Midbrain (tissue), 1 donor: ENCODE data around the gene GABRG1.

Experiments used
- DNase-seq: peaks from one replicate; lab custom pipeline; 2025; lab: John Stamatoyannopoulos, UW

The GABRG1 gene

GRCh38 chr4:46123913-46124755 lies at the start of gene GABRG1:
GABRG1 (minus strand) TSS chr4:46124054; CDS start chr4:46123913, 141 bp downstream.
- peak; percentile 56 for DNase-seq

- DNase-seq: no peak
Observed at GRCh38 chr4:46146993-46147392, 23.1 kb upstream of the GABRG1 start.

GRCh38 chr4:46131498-46132057 lies 7.7 kb upstream of the GABRG1 start:
- DNase-seq: no peak

- peak; percentile 58 for DNase-seq
Observed at GRCh38 chr4:46124773-46125413, 1.0 kb upstream of the GABRG1 start.

GRCh38 chr4:46081674-46082073 lies 42.2 kb downstream of the GABRG1 start:
- DNase-seq: no peak

GRCh38 chr4:46081248-46081647 lies 42.6 kb downstream of the GABRG1 start:
- DNase-seq: no peak

- no peak for DNase-seq
Observed at GRCh38 chr4:46073778-46074177, 50.1 kb downstream of the GABRG1 start.

GRCh38 chr4:46051392-46051791 lies 72.5 kb downstream of the GABRG1 start:
- no peak for DNase-seq

- DNase-seq: no peak
Observed at GRCh38 chr4:46032056-46032455, 91.8 kb downstream of the GABRG1 start.

GRCh38 chr4:46016306-46016705 lies 107.5 kb downstream of the GABRG1 start:
- no peak for DNase-seq

GRCh38 chr4:45992728-45993127 lies 131.1 kb downstream of the GABRG1 start:
- DNase-seq: no peak

GRCh38 chr4:45989775-45990174 lies 134.1 kb downstream of the GABRG1 start:
- no peak for DNase-seq

GRCh38 chr4:45987858-45988257 lies 136.0 kb downstream of the GABRG1 start:
- DNase-seq: no peak
